ENCODE measurements around the gene PPY.
"Not testable (repeated sequence)": the region's sequence is repeated elsewhere in the genome, so short reads cannot be mapped to it uniquely, and the experiment has no call there.

The PPY gene

GRCh38 chr17:43932357-43932756, 9.9 kb downstream of the PPY start:
- no peak for DNase-seq (ENCODE audit: low read depth, low spot score)

- no peak for DNase-seq (ENCODE audit: low read depth, low spot score)
Measured at GRCh38 chr17:43931062-43931571, 11.2 kb downstream of the PPY start.

- DNase-seq (ENCODE audit: low read depth, low spot score): no peak
Measured at GRCh38 chr17:43928609-43929008, 13.7 kb downstream of the PPY start.

GRCh38 chr17:43927929-43928328, 14.3 kb downstream of the PPY start:
- DNase-seq (ENCODE audit: low read depth, low spot score): not testable (repeated sequence)

GRCh38 chr17:43927060-43927864, 15.0 kb downstream of the PPY start:
- DNase-seq (ENCODE audit: low read depth, low spot score): no peak

- DNase-seq (ENCODE audit: low read depth, low spot score): no peak
Measured at GRCh38 chr17:43924558-43924957, 17.7 kb downstream of the PPY start.

- DNase-seq (ENCODE audit: low read depth, low spot score): no peak
Measured at GRCh38 chr17:43920500-43921095, 21.7 kb downstream of the PPY start.

GRCh38 chr17:43918026-43918389, 24.3 kb downstream of the PPY start:
- DNase-seq (ENCODE audit: low read depth, low spot score): no peak

GRCh38 chr17:43917348-43918025, 24.8 kb downstream of the PPY start:
- peak; percentile 15 for DNase-seq (ENCODE audit: low read depth, low spot score)

GRCh38 chr17:43917016-43917347, 25.3 kb downstream of the PPY start:
- no peak for DNase-seq (ENCODE audit: low read depth, low spot score)

- no peak for DNase-seq (ENCODE audit: low read depth, low spot score)
Measured at GRCh38 chr17:43916385-43916784, 25.9 kb downstream of the PPY start.

GRCh38 chr17:43915559-43915958, 26.7 kb downstream of the PPY start:
- no peak for DNase-seq (ENCODE audit: low read depth, low spot score)

- DNase-seq (ENCODE audit: low read depth, low spot score): no peak
Measured at GRCh38 chr17:43914451-43914850, 27.8 kb downstream of the PPY start.

- DNase-seq (ENCODE audit: low read depth, low spot score): no peak
Measured at GRCh38 chr17:43913584-43913983, 28.7 kb downstream of the PPY start.

GRCh38 chr17:43912635-43913304, 29.5 kb downstream of the PPY start:
- DNase-seq (ENCODE audit: low read depth, low spot score): no peak

GRCh38 chr17:43911904-43912303, 30.4 kb downstream of the PPY start:
- DNase-seq (ENCODE audit: low read depth, low spot score): no peak

- DNase-seq (ENCODE audit: low read depth, low spot score): no peak
Measured at GRCh38 chr17:43909537-43910231, 32.6 kb downstream of the PPY start.

GRCh38 chr17:43907998-43908721, 34.1 kb downstream of the PPY start:
- no peak for DNase-seq (ENCODE audit: low read depth, low spot score)

GRCh38 chr17:43907425-43907981, 34.8 kb downstream of the PPY start, which contains the start of gene MPP2:
Gene MPP2, minus strand, starts transcription at chr17:43907536. Its CDS starts 3,076 bp downstream, at chr17:43904460.
- DNase-seq (ENCODE audit: low read depth, low spot score): peak; percentile 17

GRCh38 chr17:43906951-43907424, 35.3 kb downstream of the PPY start:
- DNase-seq (ENCODE audit: low read depth, low spot score): no peak
